K562 (cell line): ENCODE results near the gene SORL1-AS1.

Source experiments
- ATAC-seq: fragments of 200-7000 bp; cut with Tn5 transposase; 3 replicates; pipeline ENCODE4 v1.9.1; 2020; ENCODE audit warnings: moderate library complexity
- BruUV-seq: library from RNA; stranded (reverse); fragments of 400-500 nt; replicated peaks from 2 replicates; lab custom pipeline; 2021; lab: Mats Ljungman, UMichigan
- CTCF ChIA-PET: fragments of 300-600 bp; formaldehyde crosslinking; extraction: SDS; loops from one replicate; lab custom pipeline; 2021; ENCODE audit warnings: low intra/inter-chr PET ratio; lab: Yijun Ruan, JAX
- POLR2A ChIA-PET: fragments of 300-600, 350-650 bp; sonication (Branson Sonifier 250); formaldehyde crosslinking; extraction: SDS; loops from one replicate; lab custom pipeline; 2021; ENCODE audit warnings: antibody characterized with exemption, inconsistent platforms; lab: Yijun Ruan, JAX
- DNase-seq, 4 experiments: peaks; one replicate each; pipeline versions ENCODE4 v3.0.0 to v3.0.0-alpha.2; 2011 to 2018; ENCODE audit warnings: low spot score in 3 of 4, mixed read lengths in 3 of 4; ENCODE audit errors: extremely low read depth in 1 of 4
- FAIRE-seq: peaks from 2 replicates; lab custom pipeline; 2011; peaks lifted over from hg19 to GRCh38; lab: Jason Lieb, UNC
- H2AFZ ChIP-seq: 2 replicates; pipeline ENCODE4 v1.6.0; 2011; ENCODE audit warnings: low read depth, low read length, control low read depth, inconsistent platforms
- H3K27ac ChIP-seq: fragments of 200-600 bp; 3 replicates; pipeline ENCODE4 v1.8.0; 2011; ENCODE audit warnings: low read depth, mild to moderate bottlenecking, control low read depth, inconsistent platforms, low read length, moderate library complexity, mixed read lengths; ENCODE audit errors: extremely low read depth
- H3K27me3 ChIP-seq, 2 experiments: fragments of 300-600 bp in 1 of 2; 2 replicates in 1 of 2; 3 replicates in 1 of 2; pipeline versions ENCODE4 v1.6.0 to v1.8.0; 2011; ENCODE audit warnings: inconsistent platforms in 2 of 2, low read length in 2 of 2, mild to moderate bottlenecking in 1 of 2, mixed read lengths in 1 of 2, moderate library complexity in 1 of 2; ENCODE audit not compliant: control insufficient read depth in 2 of 2, insufficient read depth in 2 of 2
- H3K36me3 ChIP-seq: fragments of 300-600 bp; 3 replicates; pipeline ENCODE4 v1.8.0; 2011; ENCODE audit warnings: mild to moderate bottlenecking, low read length, inconsistent platforms; ENCODE audit not compliant: control insufficient read depth, insufficient read depth
- H3K4me1 ChIP-seq, 2 experiments: fragments of 200-600 bp in 1 of 2; replicated peaks in 1 of 2; 2 replicates in 1 of 2; 3 replicates in 1 of 2; pipeline versions ENCODE4 v1.5.1 to v1.8.0; 2011; ENCODE audit warnings: inconsistent platforms in 2 of 2, low read length in 2 of 2, mild to moderate bottlenecking in 1 of 2, mixed read lengths in 1 of 2, moderate library complexity in 1 of 2; ENCODE audit not compliant: control insufficient read depth in 2 of 2, insufficient read depth in 2 of 2
- H3K4me2 ChIP-seq: 2 replicates; pipeline ENCODE4 v1.6.1; 2011; ENCODE audit warnings: low read length, control low read depth, inconsistent platforms, mixed read lengths; ENCODE audit not compliant: insufficient read depth
- H3K4me3 ChIP-seq: fragments of 200-600 bp; sonication (generic), shearing (Covaris generic); 2 replicates; pipeline ENCODE4 v1.5.1; 2016; ENCODE audit warnings: control low read depth, inconsistent platforms
- H3K79me2 ChIP-seq: fragments of 200-600 bp; 3 replicates; pipeline ENCODE4 v1.8.0; 2011; ENCODE audit warnings: low read length, inconsistent platforms; ENCODE audit not compliant: control insufficient read depth, insufficient read depth
- H3K9ac ChIP-seq, 2 experiments: 2 replicates each; pipeline versions ENCODE4 v1.6.0 to v1.6.1; 2011; ENCODE audit warnings: low read depth in 2 of 2, low read length in 2 of 2, control low read depth in 1 of 2, inconsistent platforms in 1 of 2, mild to moderate bottlenecking in 1 of 2, mixed read lengths in 1 of 2; ENCODE audit not compliant: insufficient read depth in 1 of 2
- H3K9me1 ChIP-seq: one replicate; pipeline ENCODE4 v1.6.0; 2011; ENCODE audit warnings: inconsistent platforms, mild to moderate bottlenecking, low read length, moderate library complexity; ENCODE audit not compliant: control insufficient read depth, insufficient read depth
- H3K9me3 ChIP-seq: replicated peaks from 2 replicates; pipeline ENCODE4 v1.5.1; 2011; ENCODE audit warnings: low read depth, low read length, inconsistent platforms; ENCODE audit not compliant: control insufficient read depth, insufficient read depth
- H4K20me1 ChIP-seq: replicated peaks from 2 replicates; pipeline ENCODE4 v1.6.1; 2011; ENCODE audit warnings: low read length, inconsistent platforms, mixed read lengths; ENCODE audit not compliant: control insufficient read depth, insufficient read depth
- BDP1 ChIP-seq: IDR thresholded peaks from 3 replicates; pipeline ENCODE4 v1.6.1; 2011; ENCODE audit not compliant: insufficient read length, insufficient read depth
- E2F3 ChIP-seq: fragments of 250-450 bp; sonication (Bioruptor Pico); IDR thresholded peaks from 2 replicates; pipeline ENCODE4 v1.4.0; 2020; ENCODE audit warnings: mild to moderate bottlenecking
- MEIS2 ChIP-seq: fragments of 450-650 bp; IDR thresholded peaks from 2 replicates; pipeline ENCODE4 v1.6.1; 2014; ENCODE audit warnings: mild to moderate bottlenecking; ENCODE audit not compliant: partially characterized antibody
- NFXL1 ChIP-seq: fragments of 450-650 bp; formaldehyde crosslinking; IDR thresholded peaks from 2 replicates; pipeline ENCODE4 v1.4.0; 2021; ENCODE audit warnings: mild to moderate bottlenecking
- POLR2AphosphoS5 ChIP-seq: IDR thresholded peaks from 2 replicates; pipeline ENCODE4 v1.6.1; 2011; ENCODE audit warnings: mild to moderate bottlenecking, low read depth, low read length, moderate library complexity; ENCODE audit not compliant: control insufficient read depth, insufficient read depth
- TCF3 ChIP-seq: sonication (generic); formaldehyde crosslinking; IDR thresholded peaks from 2 replicates; pipeline ENCODE4 v1.4.0; 2020; ENCODE audit warnings: mild to moderate bottlenecking, missing genetic modification reagents
- TOE1 ChIP-seq, 2 experiments: fragments of 450-650 bp in 1 of 2; sonication (generic) in 1 of 2; formaldehyde crosslinking in 1 of 2; IDR thresholded peaks; 2 replicates each; pipeline versions ENCODE4 v1.7.1 to v1.8.0; 2016 to 2022; ENCODE audit warnings: borderline replicate concordance in 2 of 2, mild to moderate bottlenecking in 2 of 2, antibody characterized with exemption in 1 of 2, inconsistent platforms in 1 of 2, low read depth in 1 of 2, missing genetic modification reagents in 1 of 2, moderate library complexity in 1 of 2
- WGBS: fragments of 100-300 bp; shearing (Covaris generic); methylation state at CpG from one replicate; pipeline ENCODE4 v1.1.6; 2016; ENCODE audit warnings: low coverage, mixed read lengths; ENCODE audit not compliant: insufficient coverage; ENCODE audit errors: missing lambda C conversion rate; 5-methylcytosine and 5-hydroxymethylcytosine counted together
- in situ Hi-C: fragments of 300-500 bp; cut with MboI; formaldehyde crosslinking; loops from 4 replicates; pipeline ENCODE4 v1.15.0; 2018; ENCODE audit warnings: inconsistent platforms, mixed read lengths
- intact Hi-C: fragments of 100-400 bp; cut with micrococcal nuclease; formaldehyde crosslinking; loops from 2 replicates; pipeline ENCODE4 v1.14.2; 2022

The SORL1-AS1 gene

GRCh38 chr11:121419836-121420235 lies 32.9 kb downstream of the SORL1-AS1 start:
- in situ Hi-C loops, result no loop called here
- Histone ChIP-seq H3K9ac (no peak overlapping the region), H3K4me1 (no peaks in the 10 kb centered on the region; a peak in 1 of 5 replicates), H3K27me3 (peaks cover 0 to 3% of the 10 kb centered on the region in 2 experiments; a peak in 1 of 5 replicates), H3K9me3 (no peaks in the 10 kb centered on the region), H2AFZ (no peak overlapping the region), H3K27ac (no peak overlapping the region), H3K36me3 (no peaks in the 10 kb centered on the region), H3K9me1 (no peaks in the 10 kb centered on the region), H3K4me2 (no peak overlapping the region), H3K4me3 (no peak overlapping the region), H4K20me1 (no peaks in the 10 kb centered on the region), H3K79me2 (no peaks in the 10 kb centered on the region)
- no peak for ATAC-seq
- no peak for FAIRE-seq
- no TSS peak for BruUV-seq
- CTCF ChIA-PET, result no interaction called here
- intact Hi-C loops, result no loop called here
- TF ChIP-seq POLR2AphosphoS5 (no peak), MEIS2 (no peak), NFXL1 (CRISPR knock-in tag) (no peak), TOE1 (IDR thresholded peaks at IDR 0.05; ENCODE audit: borderline replicate concordance) (no peak), TOE1 (CRISPR knock-in tag; IDR thresholded peaks at IDR 0.05; ENCODE audit: borderline replicate concordance, low read depth) (no peak), TCF3 (CRISPR knock-in tag) (no peak), E2F3 (CRISPR knock-in tag) (no peak), BDP1 (no peak)
- POLR2A ChIA-PET, result no interaction called here
- DNase-seq, result no peak
- WGBS, result 3% methylated on average over 4 of the region's 4 CpGs
